B cell (primary cell): ENCODE measurements around the gene PCOLCE2.

ENCODE experiments used
- EZH2 ChIP-seq: IDR thresholded peaks from 2 replicates; pipeline ENCODE4 v1.6.1; 2012; ENCODE audit warnings: borderline replicate concordance, low read depth, mild to moderate bottlenecking, moderate library complexity, low read length; ENCODE audit not compliant: insufficient read depth, poor library complexity, severe bottlenecking
- TF ChIP-seq, protein P1 (sequence below): fragments of 200-600 bp; IDR thresholded peaks from one replicate; pipeline ENCODE4 v1.8.0; 2022; ENCODE audit warnings: antibody characterized with exemption, mild to moderate bottlenecking

- TF ChIP-seq, protein P1, sequence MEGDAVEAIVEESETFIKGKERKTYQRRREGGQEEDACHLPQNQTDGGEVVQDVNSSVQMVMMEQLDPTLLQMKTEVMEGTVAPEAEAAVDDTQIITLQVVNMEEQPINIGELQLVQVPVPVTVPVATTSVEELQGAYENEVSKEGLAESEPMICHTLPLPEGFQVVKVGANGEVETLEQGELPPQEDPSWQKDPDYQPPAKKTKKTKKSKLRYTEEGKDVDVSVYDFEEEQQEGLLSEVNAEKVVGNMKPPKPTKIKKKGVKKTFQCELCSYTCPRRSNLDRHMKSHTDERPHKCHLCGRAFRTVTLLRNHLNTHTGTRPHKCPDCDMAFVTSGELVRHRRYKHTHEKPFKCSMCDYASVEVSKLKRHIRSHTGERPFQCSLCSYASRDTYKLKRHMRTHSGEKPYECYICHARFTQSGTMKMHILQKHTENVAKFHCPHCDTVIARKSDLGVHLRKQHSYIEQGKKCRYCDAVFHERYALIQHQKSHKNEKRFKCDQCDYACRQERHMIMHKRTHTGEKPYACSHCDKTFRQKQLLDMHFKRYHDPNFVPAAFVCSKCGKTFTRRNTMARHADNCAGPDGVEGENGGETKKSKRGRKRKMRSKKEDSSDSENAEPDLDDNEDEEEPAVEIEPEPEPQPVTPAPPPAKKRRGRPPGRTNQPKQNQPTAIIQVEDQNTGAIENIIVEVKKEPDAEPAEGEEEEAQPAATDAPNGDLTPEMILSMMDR: no peak
- no peak for TF ChIP-seq EZH2
Measured at GRCh38 chr3:142876417-142876816, 12.5 kb downstream of the PCOLCE2 start.
